Mammary epithelial cell (primary cell): ENCODE measurements around the gene CRELD2.

Experiments used
- EZH2 ChIP-seq: IDR thresholded peaks from 2 replicates; pipeline ENCODE4 v1.6.1; 2012; ENCODE audit warnings: low read length, inconsistent platforms, borderline replicate concordance
- TF ChIP-seq, protein P1 (sequence below), 2 donors: IDR thresholded peaks in 1 of 2; conservative IDR thresholded peaks in 1 of 2; 2 replicates each; pipeline ENCODE4 v1.5.1; 2011 to 2012; ENCODE audit warnings: inconsistent platforms in 2 of 2, low read length in 2 of 2, mild to moderate bottlenecking in 2 of 2, control low read depth in 1 of 2, low read depth in 1 of 2; ENCODE audit not compliant: insufficient read depth in 1 of 2; ENCODE audit errors: extremely low read depth in 1 of 2

GRCh38 chr22:49960159-49961004 lies 41.9 kb downstream of the CRELD2 start, which contains the start of gene PIM3:
- TF ChIP-seq, protein P1, sequence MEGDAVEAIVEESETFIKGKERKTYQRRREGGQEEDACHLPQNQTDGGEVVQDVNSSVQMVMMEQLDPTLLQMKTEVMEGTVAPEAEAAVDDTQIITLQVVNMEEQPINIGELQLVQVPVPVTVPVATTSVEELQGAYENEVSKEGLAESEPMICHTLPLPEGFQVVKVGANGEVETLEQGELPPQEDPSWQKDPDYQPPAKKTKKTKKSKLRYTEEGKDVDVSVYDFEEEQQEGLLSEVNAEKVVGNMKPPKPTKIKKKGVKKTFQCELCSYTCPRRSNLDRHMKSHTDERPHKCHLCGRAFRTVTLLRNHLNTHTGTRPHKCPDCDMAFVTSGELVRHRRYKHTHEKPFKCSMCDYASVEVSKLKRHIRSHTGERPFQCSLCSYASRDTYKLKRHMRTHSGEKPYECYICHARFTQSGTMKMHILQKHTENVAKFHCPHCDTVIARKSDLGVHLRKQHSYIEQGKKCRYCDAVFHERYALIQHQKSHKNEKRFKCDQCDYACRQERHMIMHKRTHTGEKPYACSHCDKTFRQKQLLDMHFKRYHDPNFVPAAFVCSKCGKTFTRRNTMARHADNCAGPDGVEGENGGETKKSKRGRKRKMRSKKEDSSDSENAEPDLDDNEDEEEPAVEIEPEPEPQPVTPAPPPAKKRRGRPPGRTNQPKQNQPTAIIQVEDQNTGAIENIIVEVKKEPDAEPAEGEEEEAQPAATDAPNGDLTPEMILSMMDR (conservative IDR thresholded peaks at IDR 0.05 in 1 of 2, IDR thresholded peaks at IDR 0.05 in 1 of 2; ENCODE audit: extremely low read depth in 1 of 2, insufficient read depth in 1 of 2, low read depth in 1 of 2, low read length in 2 of 2): no peak
- TF ChIP-seq EZH2: no peak
